Heart right ventricle (tissue), 16 donors: ENCODE results near the gene GRAMD2A. TPM values are rescaled to one million over a fixed set of nuclear protein-coding genes. Genes with fewer than 3 reads are reported as not detected.

Source experiments
- ATAC-seq, 8 donors: fragments of 200-7000 bp; cut with Tn5 transposase; one replicate each; pipeline ENCODE4 v1.9.1; 2020; ENCODE audit warnings: mild to moderate bottlenecking in 8 of 8, moderate library complexity in 8 of 8, moderate number of reproducible peaks in 1 of 8
- DNase-seq, 2 donors: peaks; one replicate each; pipeline ENCODE4 v3.0.0-alpha.2; 2020
- H3K27ac ChIP-seq, 10 donors: fragments of 200-600 bp; sonication (generic) in 2 of 10; one replicate each; pipeline versions ENCODE4 v1.5.0 to v1.8.0; 2020 to 2022; ENCODE audit warnings: mild to moderate bottlenecking in 3 of 10
- H3K27me3 ChIP-seq, 7 donors: fragments of 200-600 bp; one replicate each; pipeline ENCODE4 v1.8.0; 2021 to 2022; ENCODE audit warnings: mild to moderate bottlenecking in 2 of 7
- H3K36me3 ChIP-seq, 9 donors: fragments of 200-600 bp; sonication (generic) in 1 of 9; one replicate each; pipeline versions ENCODE4 v1.5.0 to v1.8.0; 2020 to 2022; ENCODE audit warnings: mild to moderate bottlenecking in 2 of 9
- H3K4me1 ChIP-seq, 9 donors: fragments of 200-600 bp; sonication (generic) in 1 of 9; one replicate each; pipeline versions ENCODE4 v1.5.0 to v1.8.0; 2020 to 2022; ENCODE audit warnings: mild to moderate bottlenecking in 4 of 9
- H3K4me3 ChIP-seq, 10 donors: fragments of 200-600 bp; sonication (generic) in 2 of 10; one replicate each; pipeline versions ENCODE4 v1.5.0 to v1.8.0; 2020 to 2022; ENCODE audit warnings: mild to moderate bottlenecking in 7 of 10, moderate library complexity in 2 of 10
- H3K9me3 ChIP-seq, 11 donors: fragments of 200-600 bp in 10 of 11; sonication (generic) in 2 of 11; one replicate each; pipeline versions ENCODE4 v1.5.0 to v1.8.0; 2013 to 2022; ENCODE audit warnings: mild to moderate bottlenecking in 2 of 11, control low read depth in 1 of 11, moderate library complexity in 1 of 11
- WGBS, 2 donors: extraction: QIAGEN DNeasy Blood & Tissue Kit; methylation state at CpG; one replicate each; pipeline ENCODE4 v1.1.7; 2013; ENCODE audit warnings: inconsistent platforms in 1 of 2; 5-methylcytosine and 5-hydroxymethylcytosine counted together
- intact Hi-C, 10 donors: fragments of 100-400 bp; cut with DNase I; formaldehyde crosslinking; loops; one replicate each; pipeline versions ENCODE4 v1.11.1 to v1.14.2; 2022
- polyA plus RNA-seq, 2 donors: library from polyadenylated mRNA; stranded (reverse); fragments of 200-250 nt; gene quantifications; one replicate each; pipeline ENCODE4 v1.2.3, GENCODE V29; 2013
- total RNA-seq, 10 donors: library from RNA; stranded (reverse); fragmentation: NEBNext Ultra II Directional in 3 of 10; extraction: Animal tissue kit (Norgen Biotek cat#: 25700) in 3 of 10; gene quantifications; one replicate each; pipeline versions ENCODE4 v1.2.1 to v1.2.4, GENCODE V29; 2021 to 2023
- TF ChIP-seq, protein P1 (sequence below), 9 donors: fragments of 200-600 bp; sonication (generic) in 2 of 9; IDR thresholded peaks; one replicate each; pipeline versions ENCODE4 v1.5.0 to v1.8.0; 2021 to 2022; ENCODE audit warnings: antibody characterized with exemption in 9 of 9, mild to moderate bottlenecking in 5 of 9, moderate library complexity in 1 of 9
- donor health status: Arrhythmogenic right ventricular cardiomyopathy.
- donor health status: ischemic (EF 13 %, LVEDD 7.1; RV severe dilation, severe dysfunction).
- donor health status: healthy with polysubstance abuse.
- donor health status: DM: no; HTN: yes; CAD: no.
- donor health status: DM: no; HTN: no; CAD: no.
- donor health status: ischemic (EF 25% LVEDD 6.9; RV normal size, moderate dysfunction).
- donor health status: ischemic (EF 25% LVEDD 5.7; RV mildly dilated, moderate dysfunction).
- donor health status: healthy.
- donor health status: DM: yes; HTN: yes; CAD: no.
- donor health status: Ischemic cardiomyopathy.
- donor health status: ischemic (EF 35%, LVEDD 5.7; RV mildly dilated, moderate dysfunction).
- donor health status: nonischemic (EF 11% LVEDD 7.7; RV severe dilation, severe dysfunction).
- donor health status: DM: yes; HTN: yes; CAD: no.
- donor health status: PGD.
- donor health status: ischemic (EF 29% LVEDD 5.4; RV normal size, mild dysfunction).
- donor health status: nonischemic (EF 23%, LVEDD 6.1; RV moderate dilation, normal function).

Gene GRAMD2A
- total and polyA plus RNA-seq, 12 donors = 0.06 to 0.20 TPM; not detected in 10

GRCh38 chr15:72176159-72176558 lies 21.4 kb downstream of the GRAMD2A start:
- TF ChIP-seq, protein P1, sequence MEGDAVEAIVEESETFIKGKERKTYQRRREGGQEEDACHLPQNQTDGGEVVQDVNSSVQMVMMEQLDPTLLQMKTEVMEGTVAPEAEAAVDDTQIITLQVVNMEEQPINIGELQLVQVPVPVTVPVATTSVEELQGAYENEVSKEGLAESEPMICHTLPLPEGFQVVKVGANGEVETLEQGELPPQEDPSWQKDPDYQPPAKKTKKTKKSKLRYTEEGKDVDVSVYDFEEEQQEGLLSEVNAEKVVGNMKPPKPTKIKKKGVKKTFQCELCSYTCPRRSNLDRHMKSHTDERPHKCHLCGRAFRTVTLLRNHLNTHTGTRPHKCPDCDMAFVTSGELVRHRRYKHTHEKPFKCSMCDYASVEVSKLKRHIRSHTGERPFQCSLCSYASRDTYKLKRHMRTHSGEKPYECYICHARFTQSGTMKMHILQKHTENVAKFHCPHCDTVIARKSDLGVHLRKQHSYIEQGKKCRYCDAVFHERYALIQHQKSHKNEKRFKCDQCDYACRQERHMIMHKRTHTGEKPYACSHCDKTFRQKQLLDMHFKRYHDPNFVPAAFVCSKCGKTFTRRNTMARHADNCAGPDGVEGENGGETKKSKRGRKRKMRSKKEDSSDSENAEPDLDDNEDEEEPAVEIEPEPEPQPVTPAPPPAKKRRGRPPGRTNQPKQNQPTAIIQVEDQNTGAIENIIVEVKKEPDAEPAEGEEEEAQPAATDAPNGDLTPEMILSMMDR (IDR thresholded peaks at IDR 0.05) = no peak
- WGBS, 2 donors = 75 to 85% methylated on average over 6 of the region's 6 CpGs
- ATAC-seq = peak in 2 of 8 donors; percentile 34 to 49

GRCh38 chr15:72175186-72176044 lies 22.2 kb downstream of the GRAMD2A start:
- TF ChIP-seq, protein P1 (IDR thresholded peaks at IDR 0.05) = no peak
- Histone ChIP-seq H3K27me3 (no peaks in the 10 kb centered on the region), H3K36me3 (no peaks in the 10 kb centered on the region), H3K27ac (no peak overlapping the region), H3K9me3 (no peaks in the 10 kb centered on the region), H3K4me3 (no peak overlapping the region), H3K4me1 (peaks cover 1 to 12% (median 10%) of the 10 kb centered on the region in 9 donors)
- ATAC-seq = no peak
- intact Hi-C loops = no loop called here
- WGBS, 2 donors = 90 to 93% methylated on average over 15 of the region's 15 CpGs
- DNase-seq = no peak

More at GRCh38 chr15:72176159-72176558, 21.4 kb downstream of the GRAMD2A start:
- Histone ChIP-seq H3K27ac (no peak overlapping the region), H3K4me1 (peaks cover 3 to 18% (median 12%) of the 10 kb centered on the region in 9 donors), H3K27me3 (peaks cover 0 to 7% (median 0%) of the 10 kb centered on the region in 7 donors), H3K36me3 (no peaks in the 10 kb centered on the region), H3K9me3 (no peaks in the 10 kb centered on the region), H3K4me3 (no peak overlapping the region)
- no peak for DNase-seq
- intact Hi-C loops = no loop called here

GRCh38 chr15:72174551-72175165 lies 22.9 kb downstream of the GRAMD2A start:
- ATAC-seq (peak in 1 of 8 donors; percentile 9), DNase-seq (no peak)
- no peaks in the 10 kb centered on the region for H3K27me3 ChIP-seq
- no peaks in the 10 kb centered on the region for H3K9me3 ChIP-seq
- H3K4me3 ChIP-seq = no peak overlapping the region
- H3K36me3 ChIP-seq = no peaks in the 10 kb centered on the region
- intact Hi-C loops = no loop called here
- TF ChIP-seq, protein P1 (IDR thresholded peaks at IDR 0.05) = no peak
- no peak overlapping the region for H3K27ac ChIP-seq
- WGBS, 2 donors = 69 to 78% methylated on average over 5 of the region's 5 CpGs
- peaks cover 0 to 5% (median 3%) of the 10 kb centered on the region in 9 donors for H3K4me1 ChIP-seq

DNA sequence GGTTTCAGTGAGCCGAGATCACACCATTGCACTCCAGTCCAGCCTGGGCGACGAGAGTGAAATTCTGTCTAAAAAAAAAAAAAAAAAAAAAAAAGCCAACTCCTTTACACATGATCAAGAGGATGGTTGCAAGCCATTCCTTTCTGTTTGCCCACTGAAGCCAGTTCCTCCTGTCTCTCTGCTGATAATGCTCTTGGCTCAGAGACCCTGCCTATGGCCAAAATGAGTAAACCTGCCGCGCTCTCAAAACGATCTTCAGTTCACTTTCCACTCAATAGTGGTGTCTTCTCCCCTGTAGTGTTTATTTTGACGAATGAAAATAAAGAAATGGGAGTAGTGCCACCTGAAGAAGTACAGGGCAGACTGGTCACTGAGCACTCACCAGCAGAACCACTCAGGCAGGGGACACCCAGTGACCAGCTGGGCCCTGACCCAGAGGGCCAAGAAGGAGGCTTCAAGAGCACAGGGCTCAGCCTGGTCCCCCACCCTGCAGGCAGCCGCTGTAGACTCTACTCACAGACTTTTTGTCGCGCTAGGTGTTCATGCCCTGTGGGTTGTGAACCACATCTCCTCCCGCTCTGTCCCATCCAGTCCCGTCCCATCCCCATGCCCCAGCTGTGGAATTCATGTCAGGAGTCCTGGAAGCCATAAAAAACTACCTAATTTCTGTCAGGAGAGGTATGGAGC lies 23.6 kb downstream of the GRAMD2A start:
- TF ChIP-seq, protein P1 (IDR thresholded peaks at IDR 0.05) = no peak
- H3K4me3 ChIP-seq = no peak overlapping the region
- no peak overlapping the region for H3K27ac ChIP-seq
- no peaks in the 10 kb centered on the region for H3K9me3 ChIP-seq
- ATAC-seq = no peak
- H3K4me1 ChIP-seq = peaks cover 0 to under 1% (median 0%) of the 10 kb centered on the region in 9 donors
- 87% methylated on average over 12 of the region's 12 CpGs for WGBS, 2 donors
- H3K36me3 ChIP-seq = no peaks in the 10 kb centered on the region
- no peak for DNase-seq
- intact Hi-C loops = no loop called here
- H3K27me3 ChIP-seq = no peaks in the 10 kb centered on the region
